Measurements from ENCODE around the gene CTNNA3. TPM values are rescaled to one million over a fixed set of nuclear protein-coding genes. Genes with fewer than 3 reads are reported as not detected.
"Not testable (repeated sequence)": the region's sequence is repeated elsewhere in the genome, so short reads cannot be mapped to it uniquely, and the experiment has no call there.

The CTNNA3 gene
- polyA plus RNA-seq, 6 donors from 2014 or later = 0.38 to 1.2 TPM; not detected in 4

GRCh38 chr10:67433276-67433675 lies 262.7 kb downstream of the CTNNA3 start:
- H3K36me3 Mint-ChIP-seq = no peaks in the 10 kb centered on the region
- peaks cover 3 to 16% (median 8%) of the 10 kb centered on the region in 7 donors for H3K9me3 Mint-ChIP-seq
- DNase-seq (no peak), ATAC-seq (ENCODE audit: low read depth in 2 of 2) (no peak)
- H3K27me3 Mint-ChIP-seq = no peaks in the 10 kb centered on the region
- H3K4me3 Mint-ChIP-seq = no peak overlapping the region
- H3K4me1 Mint-ChIP-seq = no peaks in the 10 kb centered on the region
- no peak overlapping the region for H3K27ac Mint-ChIP-seq

GRCh38 chr10:67402620-67403019 lies 293.4 kb downstream of the CTNNA3 start:
- H3K9me3 Mint-ChIP-seq = peaks cover 15 to 64% (median 26%) of the 10 kb centered on the region in 7 donors
- H3K27me3 Mint-ChIP-seq = no peaks in the 10 kb centered on the region
- H3K4me3 Mint-ChIP-seq = no peak overlapping the region
- DNase-seq (no peak), ATAC-seq (ENCODE audit: low read depth in 2 of 2) (no peak)
- no peaks in the 10 kb centered on the region for H3K4me1 Mint-ChIP-seq
- no peak overlapping the region for H3K27ac Mint-ChIP-seq
- no peaks in the 10 kb centered on the region for H3K36me3 Mint-ChIP-seq

- Mint-ChIP-seq H3K27ac (no peak overlapping the region), H3K4me3 (no peak overlapping the region), H3K27me3 (no peaks in the 10 kb centered on the region), H3K36me3 (peaks cover 0 to 6% of the 10 kb centered on the region in 2 donors), H3K4me1 (no peaks in the 10 kb centered on the region), H3K9me3 (peaks cover 14 to 55% (median 27%) of the 10 kb centered on the region in 7 donors)
- no peak for DNase-seq
- no peak for ATAC-seq (ENCODE audit: low read depth in 2 of 2)
Observed at GRCh38 chr10:67401711-67402110, 294.3 kb downstream of the CTNNA3 start.

GRCh38 chr10:67386841-67387533 lies 309.0 kb downstream of the CTNNA3 start:
- H3K27ac Mint-ChIP-seq; ATAC-seq (ENCODE audit: low read depth in 2 of 2); H3K4me1 Mint-ChIP-seq; DNase-seq; H3K36me3 Mint-ChIP-seq: not testable (repeated sequence)
- Mint-ChIP-seq H3K27me3 (peaks cover 6 to 22% (median 9%) of the 10 kb centered on the region in 3 donors), H3K9me3 (peaks cover 0 to 14% (median 2%) of the 10 kb centered on the region in 7 donors), H3K4me3 (peak overlapping the region in 2 of 8 donors; percentile 19 to 29)

- no peak for ATAC-seq (ENCODE audit: low read depth in 2 of 2)
- Mint-ChIP-seq H3K27me3 (peaks cover 6 to 22% (median 9%) of the 10 kb centered on the region in 3 donors), H3K36me3 (no peaks in the 10 kb centered on the region), H3K4me3 (no peak overlapping the region), H3K4me1 (no peaks in the 10 kb centered on the region), H3K9me3 (peaks cover 0 to 14% (median 2%) of the 10 kb centered on the region in 7 donors), H3K27ac (no peak overlapping the region)
- DNase-seq = no peak
Observed at GRCh38 chr10:67386260-67386659, 309.7 kb downstream of the CTNNA3 start.

- no peak overlapping the region for H3K4me3 Mint-ChIP-seq
- no peaks in the 10 kb centered on the region for H3K4me1 Mint-ChIP-seq
- DNase-seq = no peak
- peaks cover 7 to 22% (median 9%) of the 10 kb centered on the region in 3 donors for H3K27me3 Mint-ChIP-seq
- H3K27ac Mint-ChIP-seq = no peak overlapping the region
- no peaks in the 10 kb centered on the region for H3K36me3 Mint-ChIP-seq
- H3K9me3 Mint-ChIP-seq = peaks cover 0 to 14% (median 2%) of the 10 kb centered on the region in 7 donors
- no peak for ATAC-seq (ENCODE audit: low read depth in 2 of 2)
Observed at GRCh38 chr10:67385566-67385965, 310.4 kb downstream of the CTNNA3 start.

GRCh38 chr10:67385089-67385488 lies 310.9 kb downstream of the CTNNA3 start:
- Mint-ChIP-seq H3K27me3 (peaks cover 9 to 22% (median 10%) of the 10 kb centered on the region in 3 donors), H3K4me1 (no peaks in the 10 kb centered on the region), H3K27ac (no peak overlapping the region), H3K4me3 (no peak overlapping the region), H3K36me3 (no peaks in the 10 kb centered on the region), H3K9me3 (peaks cover 0 to 14% (median 4%) of the 10 kb centered on the region in 7 donors)
- DNase-seq = no peak
- ATAC-seq (ENCODE audit: low read depth in 2 of 2) = no peak

- no peaks in the 10 kb centered on the region for H3K4me1 Mint-ChIP-seq
- no peaks in the 10 kb centered on the region for H3K27me3 Mint-ChIP-seq
- DNase-seq = no peak
- H3K4me3 Mint-ChIP-seq = no peak overlapping the region
- no peak overlapping the region for H3K27ac Mint-ChIP-seq
- no peaks in the 10 kb centered on the region for H3K36me3 Mint-ChIP-seq
- ATAC-seq (ENCODE audit: low read depth in 2 of 2) = no peak
- peaks cover 0 to 8% (median 2%) of the 10 kb centered on the region in 7 donors for H3K9me3 Mint-ChIP-seq
Observed at GRCh38 chr10:67331121-67331910, 364.7 kb downstream of the CTNNA3 start.

- peaks cover 7 to 30% (median 15%) of the 10 kb centered on the region in 7 donors for H3K9me3 Mint-ChIP-seq
- H3K4me1 Mint-ChIP-seq = no peaks in the 10 kb centered on the region
- peaks cover 0 to 8% of the 10 kb centered on the region in 2 donors for H3K36me3 Mint-ChIP-seq
- no peak overlapping the region for H3K27ac Mint-ChIP-seq
- H3K4me3 Mint-ChIP-seq = no peak overlapping the region
- ATAC-seq (ENCODE audit: low read depth in 2 of 2) (no peak), DNase-seq (no peak)
- H3K27me3 Mint-ChIP-seq = no peaks in the 10 kb centered on the region
Observed at GRCh38 chr10:67327626-67328535, 368.1 kb downstream of the CTNNA3 start.

- H3K4me3 Mint-ChIP-seq = no peak overlapping the region
- no peak for DNase-seq
- H3K9me3 Mint-ChIP-seq = peaks cover 5 to 31% (median 16%) of the 10 kb centered on the region in 7 donors
- no peak for ATAC-seq (ENCODE audit: low read depth in 2 of 2)
- H3K27ac Mint-ChIP-seq = no peak overlapping the region
- H3K4me1 Mint-ChIP-seq = no peaks in the 10 kb centered on the region
- H3K27me3 Mint-ChIP-seq = no peaks in the 10 kb centered on the region
- H3K36me3 Mint-ChIP-seq = peaks cover 0 to 5% of the 10 kb centered on the region in 2 donors
Observed at GRCh38 chr10:67319976-67320375, 376.0 kb downstream of the CTNNA3 start.

GRCh38 chr10:67308912-67309311 lies 387.1 kb downstream of the CTNNA3 start:
- ATAC-seq (ENCODE audit: low read depth in 2 of 2) (no peak), DNase-seq (no peak)
- H3K27me3 Mint-ChIP-seq = no peaks in the 10 kb centered on the region
- H3K27ac Mint-ChIP-seq = no peak overlapping the region
- no peaks in the 10 kb centered on the region for H3K36me3 Mint-ChIP-seq
- peaks cover 6 to 15% (median 8%) of the 10 kb centered on the region in 7 donors for H3K9me3 Mint-ChIP-seq
- H3K4me1 Mint-ChIP-seq = no peaks in the 10 kb centered on the region
- no peak overlapping the region for H3K4me3 Mint-ChIP-seq

- Mint-ChIP-seq H3K4me1 (no peaks in the 10 kb centered on the region), H3K9me3 (peaks cover 0 to 18% (median 7%) of the 10 kb centered on the region in 7 donors), H3K36me3 (no peaks in the 10 kb centered on the region), H3K27me3 (no peaks in the 10 kb centered on the region), H3K27ac (no peak overlapping the region), H3K4me3 (no peak overlapping the region)
- DNase-seq (no peak), ATAC-seq (ENCODE audit: low read depth in 2 of 2) (no peak)
Observed at GRCh38 chr10:67306588-67307205, 389.3 kb downstream of the CTNNA3 start.

- Mint-ChIP-seq H3K27ac (no peak overlapping the region), H3K9me3 (peaks cover 0 to 17% (median 3%) of the 10 kb centered on the region in 7 donors)
Observed at GRCh38 chr10:67302701-67303100, 393.3 kb downstream of the CTNNA3 start.

More at GRCh38 chr10:67302701-67303100, 393.3 kb downstream of the CTNNA3 start:
- ATAC-seq (ENCODE audit: low read depth in 2 of 2) (no peak), DNase-seq (no peak)
- H3K27me3 Mint-ChIP-seq = no peaks in the 10 kb centered on the region
- no peaks in the 10 kb centered on the region for H3K36me3 Mint-ChIP-seq
- H3K4me1 Mint-ChIP-seq = no peaks in the 10 kb centered on the region
- H3K4me3 Mint-ChIP-seq = no peak overlapping the region
